ENCODE data around the gene NEURL1B.

NEURL1B gene

DNA sequence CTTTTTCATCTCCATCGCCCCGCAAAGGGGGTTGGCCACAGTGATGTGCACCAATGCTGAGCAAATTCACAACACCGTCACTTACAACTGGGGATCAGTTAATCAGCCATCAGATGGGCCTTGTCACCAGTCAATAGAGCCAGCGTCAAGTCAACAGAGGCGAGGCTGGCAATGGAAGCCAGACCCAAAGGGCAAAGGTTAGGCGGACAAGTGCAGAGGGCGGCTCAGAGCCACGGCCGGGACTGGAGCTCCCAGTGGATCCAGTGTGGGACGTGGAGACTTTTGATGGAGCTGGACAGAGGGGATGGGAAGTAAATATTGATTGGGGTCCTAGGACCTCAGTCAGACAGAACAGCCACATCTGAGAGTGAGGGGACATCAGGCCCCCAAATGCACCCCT lies 84.2 kb downstream of the NEURL1B start:
- TF ChIP-seq MAX (IDR thresholded peaks at IDR 0.05), result no peak
- TF ChIP-seq CEBPB (IDR thresholded peaks at IDR 0.05), result no peak
- no peak for TF ChIP-seq ZBTB7A (IDR thresholded peaks at IDR 0.05; ENCODE audit: low read depth)
- no peak for TF ChIP-seq RAD21 (IDR thresholded peaks at IDR 0.05; ENCODE audit: low read depth)
- TF ChIP-seq TCF12 (IDR thresholded peaks at IDR 0.05; ENCODE audit: low read depth), result no peak
- no peak for TF ChIP-seq TEAD4 (IDR thresholded peaks at IDR 0.05)
- TF ChIP-seq YY1 (IDR thresholded peaks at IDR 0.05; ENCODE audit: low read depth), result no peak
- no peak for TF ChIP-seq EP300 (IDR thresholded peaks at IDR 0.05; ENCODE audit: borderline replicate concordance)
- no peak for TF ChIP-seq FOXM1 (IDR thresholded peaks at IDR 0.05; ENCODE audit: borderline replicate concordance, low read depth)
- no peak for TF ChIP-seq TAF1 (IDR thresholded peaks at IDR 0.05; ENCODE audit: low read depth)
- TF ChIP-seq REST (IDR thresholded peaks at IDR 0.05; ENCODE audit: low read depth), result no peak
- no peak for TF ChIP-seq CREB1 (IDR thresholded peaks at IDR 0.05; ENCODE audit: low read depth)
- TF ChIP-seq EGR1 (IDR thresholded peaks at IDR 0.05), result no peak
- TF ChIP-seq, protein P1, sequence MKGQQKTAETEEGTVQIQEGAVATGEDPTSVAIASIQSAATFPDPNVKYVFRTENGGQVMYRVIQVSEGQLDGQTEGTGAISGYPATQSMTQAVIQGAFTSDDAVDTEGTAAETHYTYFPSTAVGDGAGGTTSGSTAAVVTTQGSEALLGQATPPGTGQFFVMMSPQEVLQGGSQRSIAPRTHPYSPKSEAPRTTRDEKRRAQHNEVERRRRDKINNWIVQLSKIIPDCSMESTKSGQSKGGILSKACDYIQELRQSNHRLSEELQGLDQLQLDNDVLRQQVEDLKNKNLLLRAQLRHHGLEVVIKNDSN (IDR thresholded peaks at IDR 0.05), result no peak
- no peak for TF ChIP-seq NFIC (IDR thresholded peaks at IDR 0.05)

DNA sequence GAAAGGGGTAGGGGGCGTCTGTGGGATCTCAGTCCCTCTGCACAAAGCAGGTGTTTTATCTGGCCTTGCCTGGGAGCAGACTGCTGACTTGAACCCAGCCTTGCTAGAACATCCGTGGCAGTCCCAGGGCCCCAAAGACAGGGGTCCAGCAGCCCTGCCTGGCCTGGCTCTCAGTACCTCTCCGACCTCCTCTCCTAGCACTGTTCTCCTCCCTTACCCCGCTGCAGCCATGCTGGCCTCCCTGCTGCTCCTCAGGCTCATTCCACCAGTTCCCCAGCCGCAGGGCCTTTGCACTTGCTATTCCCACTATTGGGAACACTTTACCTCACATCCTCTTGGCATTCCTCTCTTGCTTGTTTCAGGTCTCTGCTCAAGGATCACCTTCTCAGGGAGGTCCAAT lies 84.7 kb downstream of the NEURL1B start:
- TF ChIP-seq RAD21 (IDR thresholded peaks at IDR 0.05; ENCODE audit: low read depth), result no peak
- no peak for TF ChIP-seq ZBTB7A (IDR thresholded peaks at IDR 0.05; ENCODE audit: low read depth)

- TF ChIP-seq RAD21 (IDR thresholded peaks at IDR 0.05; ENCODE audit: low read depth) (no peak), ZBTB7A (IDR thresholded peaks at IDR 0.05; ENCODE audit: low read depth) (no peak), MAX (IDR thresholded peaks at IDR 0.05) (no peak)
Observed at GRCh38 chr5:172726966-172727365, 85.9 kb downstream of the NEURL1B start.

DNA sequence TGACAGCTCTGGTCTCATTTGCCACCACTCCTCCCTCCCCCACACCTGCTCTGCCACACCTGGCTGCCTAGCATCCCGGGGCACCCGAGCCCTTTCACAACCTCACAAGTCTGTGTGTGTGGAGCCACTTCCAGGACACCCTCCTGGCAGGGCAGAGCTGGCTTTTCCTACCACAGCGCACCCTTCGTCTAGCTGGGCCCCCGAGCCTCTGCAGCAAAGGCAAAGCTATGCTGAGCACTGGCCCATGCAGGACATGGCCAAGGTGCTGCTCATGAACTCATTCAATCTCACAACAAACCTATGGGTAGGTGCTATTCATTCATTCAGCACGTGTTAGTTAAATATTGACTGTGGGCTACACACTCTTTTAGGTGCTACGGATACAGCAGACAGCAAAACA lies 86.5 kb downstream of the NEURL1B start:
- no peak for TF ChIP-seq TEAD4 (IDR thresholded peaks at IDR 0.05)
- TF ChIP-seq CREB1 (IDR thresholded peaks at IDR 0.05; ENCODE audit: low read depth), result no peak
- TF ChIP-seq EGR1 (IDR thresholded peaks at IDR 0.05), result no peak
- no peak for TF ChIP-seq REST (IDR thresholded peaks at IDR 0.05; ENCODE audit: low read depth)
- TF ChIP-seq NFIC (IDR thresholded peaks at IDR 0.05), result no peak
- no peak for TF ChIP-seq YY1 (IDR thresholded peaks at IDR 0.05; ENCODE audit: low read depth)

DNA sequence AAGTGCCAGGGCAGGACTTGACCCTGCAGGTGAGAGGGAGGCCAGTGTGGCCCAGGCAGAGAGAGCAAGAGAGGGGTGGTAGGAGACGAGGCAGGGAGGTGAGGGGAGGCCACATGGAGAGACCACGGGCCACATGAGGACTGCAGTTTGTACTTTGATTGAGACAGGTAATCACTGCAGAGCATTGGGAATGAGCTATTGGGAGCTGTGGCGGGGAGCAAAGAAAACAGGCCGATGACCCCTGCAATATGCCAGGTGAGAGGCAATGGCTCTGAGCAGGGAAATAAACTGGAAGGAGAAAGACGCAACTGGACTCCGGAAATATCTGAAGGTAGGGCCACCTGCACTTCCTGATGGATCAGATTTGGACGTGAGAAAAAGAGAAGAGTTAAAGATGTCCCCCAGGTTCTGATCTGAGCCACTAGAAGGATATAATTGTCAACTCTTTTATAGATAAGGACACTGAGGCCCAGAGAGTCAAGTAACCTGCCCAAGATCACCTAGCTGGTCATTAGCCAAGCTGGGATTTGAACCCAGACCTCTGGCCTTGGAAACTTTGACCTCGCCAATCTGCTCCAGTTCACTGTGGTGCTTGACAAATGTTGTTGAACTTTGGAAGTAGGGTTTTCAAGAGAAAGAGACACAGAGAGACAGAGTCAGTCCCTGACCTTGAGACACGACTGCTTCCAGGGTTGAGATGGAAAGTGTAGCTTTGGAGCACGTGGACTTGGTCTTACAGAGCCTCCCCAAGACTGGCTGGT lies 87.6 kb downstream of the NEURL1B start:
- TF ChIP-seq YY1 (IDR thresholded peaks at IDR 0.05; ENCODE audit: low read depth) (no peak), TEAD4 (IDR thresholded peaks at IDR 0.05) (no peak), TCF12 (IDR thresholded peaks at IDR 0.05; ENCODE audit: low read depth) (no peak), RAD21 (IDR thresholded peaks at IDR 0.05; ENCODE audit: low read depth) (no peak), FOXM1 (IDR thresholded peaks at IDR 0.05; ENCODE audit: borderline replicate concordance, low read depth) (no peak), ZBTB7A (IDR thresholded peaks at IDR 0.05; ENCODE audit: low read depth) (no peak), EP300 (IDR thresholded peaks at IDR 0.05; ENCODE audit: borderline replicate concordance) (no peak), CEBPB (IDR thresholded peaks at IDR 0.05) (no peak), EGR1 (IDR thresholded peaks at IDR 0.05) (no peak), REST (IDR thresholded peaks at IDR 0.05; ENCODE audit: low read depth) (no peak)
- TF ChIP-seq, protein P1 (IDR thresholded peaks at IDR 0.05), result no peak
